PC-9 (cell line): ENCODE measurements around the gene CTIF. TPM values are rescaled to one million over a fixed set of nuclear protein-coding genes. Genes with fewer than 3 reads are reported as not detected.

ENCODE experiments used
- BruUV-seq: library from RNA; stranded (reverse); fragments of 400-500 nt; replicated peaks from 2 replicates; lab custom pipeline; 2021; lab: Mats Ljungman, UMichigan
- CTCF ChIA-PET: fragments of 300-600 bp; sonication (Branson Sonifier 250); formaldehyde crosslinking; loops from one replicate; lab custom pipeline; 2022; ENCODE audit warnings: antibody characterized with exemption; lab: Charles Lee
- POLR2A ChIA-PET: fragments of 300-600 bp; sonication (Branson Sonifier 250); formaldehyde crosslinking; loops from one replicate; lab custom pipeline; 2022; ENCODE audit warnings: antibody characterized with exemption; ENCODE audit not compliant: unreplicated experiment; lab: Charles Lee
- DNase-seq, 2 experiments: peaks; one replicate each; pipeline versions ENCODE4 v3.0.0 to v3.0.0-alpha.2; 2015 to 2022; ENCODE audit warnings: mixed read lengths in 1 of 2
- H2AFZ ChIP-seq: fragments of 200-600 bp; sonication (generic); 2 replicates; pipeline ENCODE4 v1.8.1; 2017; ENCODE audit warnings: antibody characterized with exemption
- H3F3A ChIP-seq: fragments of 200-600 bp; sonication (generic); 2 replicates; pipeline ENCODE4 v1.8.1; 2017; ENCODE audit warnings: antibody characterized with exemption, mild to moderate bottlenecking, low read depth; ENCODE audit not compliant: insufficient read depth
- H3K27ac ChIP-seq: fragments of 200-600 bp; sonication (generic); 2 replicates; pipeline ENCODE4 v1.6.1; 2016; ENCODE audit warnings: mixed run types
- H3K27me3 ChIP-seq: fragments of 200-600 bp; sonication (generic); 2 replicates; pipeline ENCODE4 v1.6.1; 2016; ENCODE audit warnings: low read depth, mixed run types; ENCODE audit not compliant: insufficient read depth
- H3K36me3 ChIP-seq: fragments of 200-600 bp; sonication (generic); 2 replicates; pipeline ENCODE4 v1.6.1; 2016; ENCODE audit warnings: low read depth, mixed run types
- H3K4me1 ChIP-seq: fragments of 200-600 bp; sonication (generic); replicated peaks from 2 replicates; pipeline ENCODE4 v1.6.1; 2016; ENCODE audit warnings: mixed run types; ENCODE audit not compliant: insufficient read depth
- H3K4me2 ChIP-seq: fragments of 200-600 bp; sonication (generic); 2 replicates; pipeline ENCODE4 v1.6.1; 2017; ENCODE audit warnings: mixed run types
- H3K4me3 ChIP-seq: fragments of 200-600 bp; sonication (generic); 2 replicates; pipeline ENCODE4 v1.6.1; 2016; ENCODE audit warnings: mixed run types
- H3K79me2 ChIP-seq: fragments of 200-600 bp; sonication (generic); 2 replicates; pipeline ENCODE4 v1.6.1; 2017; ENCODE audit warnings: low read depth, mixed run types
- H3K9me2 ChIP-seq: fragments of 200-600 bp; sonication (generic); 2 replicates; pipeline ENCODE4 v1.8.1; 2017; ENCODE audit warnings: mild to moderate bottlenecking; ENCODE audit not compliant: insufficient read depth
- H3K9me3 ChIP-seq: fragments of 200-600 bp; sonication (generic); 2 replicates; pipeline ENCODE4 v1.8.1; 2016; ENCODE audit warnings: low read depth; ENCODE audit not compliant: insufficient read depth
- H4K20me1 ChIP-seq: fragments of 200-600 bp; sonication (generic); 2 replicates; pipeline ENCODE4 v1.8.1; 2017; ENCODE audit not compliant: insufficient read depth
- CTCF ChIP-seq: fragments of 200-600 bp; sonication (generic); conservative IDR thresholded peaks from 2 replicates; pipeline ENCODE4 v1.6.1; 2017; ENCODE audit warnings: mixed run types, antibody characterized with exemption, mild to moderate bottlenecking, moderate library complexity
- EZH2 ChIP-seq: fragments of 200-600 bp; sonication (generic); IDR thresholded peaks from 2 replicates; pipeline ENCODE4 v1.8.0; 2017; ENCODE audit warnings: antibody characterized with exemption, low read depth
- intact Hi-C: fragments of 100-400 bp; cut with micrococcal nuclease; formaldehyde crosslinking; loops from one replicate; pipeline ENCODE4 v1.10.0; 2022; ENCODE audit not compliant: unreplicated experiment
- total RNA-seq: library from RNA; stranded (reverse); gene quantifications from 2 replicates; pipeline ENCODE4 v1.2.3, GENCODE V29; 2021

CTIF gene
- total RNA-seq, 1 experiment from 2014 or later: 26.2 TPM

- TF ChIP-seq EZH2 (no peak), CTCF (no peak)
- no TSS peak for BruUV-seq
- intact Hi-C loops: no loop called here
- Histone ChIP-seq H3K79me2 (no peaks in the 10 kb centered on the region), H2AFZ (no peak overlapping the region), H3K9me2 (0 out of 2 replicates have a peak, but pooled peaks cover 4% of the 10 kb centered on the region), H3K4me2 (no peak overlapping the region), H3K27me3 (no peaks in the 10 kb centered on the region), H3K4me3 (no peak overlapping the region), H4K20me1 (no peaks in the 10 kb centered on the region), H3F3A (0 out of 2 replicates have a peak, but pooled peaks cover 4% of the 10 kb centered on the region), H3K27ac (no peak overlapping the region), H3K4me1 (no peaks in the 10 kb centered on the region), H3K9me3 (no peaks in the 10 kb centered on the region), H3K36me3 (no peaks in the 10 kb centered on the region)
- DNase-seq: no peak
- ChIA-PET POLR2A (no interaction called here), CTCF (no interaction called here)
Observed at GRCh38 chr18:48813321-48813720, 274.5 kb downstream of the CTIF start.

DNA sequence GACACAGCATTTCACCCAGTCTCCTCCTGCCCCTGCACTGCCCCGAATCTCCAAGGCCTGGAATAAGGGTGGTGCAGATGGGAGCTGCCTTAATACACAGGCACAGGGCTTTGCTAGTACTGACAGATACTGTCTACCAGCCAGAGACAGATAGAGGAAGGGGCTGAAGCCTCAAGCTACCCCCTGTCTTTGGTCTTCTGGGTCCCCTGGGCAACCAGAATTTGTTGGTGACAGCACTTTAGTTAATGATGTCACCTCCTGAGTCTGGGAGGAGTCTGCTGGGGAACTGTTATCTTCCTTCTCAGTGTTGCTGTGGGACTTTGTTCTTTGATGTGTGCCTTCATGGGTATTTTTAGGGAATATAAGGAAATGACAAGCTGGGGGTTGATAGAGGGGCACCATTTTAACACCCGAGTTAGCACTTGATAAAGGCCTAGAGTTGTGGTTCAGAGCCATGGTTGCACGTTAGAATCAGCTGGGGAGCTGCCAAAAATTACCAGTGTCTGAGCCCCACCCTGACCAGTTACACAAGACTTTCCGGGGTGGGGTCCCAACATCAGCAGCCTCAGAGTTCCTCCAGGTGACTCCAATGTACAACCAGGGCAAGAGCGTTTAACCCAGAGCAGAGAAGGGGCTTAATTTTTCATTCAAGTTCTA is 275.1 kb downstream of the CTIF start:
- no peaks in the 10 kb centered on the region for H3K36me3 ChIP-seq
- 0 out of 2 replicates have a peak, but pooled peaks cover 4% of the 10 kb centered on the region for H3K9me2 ChIP-seq
- no peak overlapping the region for H2AFZ ChIP-seq
- no peak overlapping the region for H3K27ac ChIP-seq
- intact Hi-C loops: no loop called here
- H3K4me2 ChIP-seq: no peak overlapping the region
- no peak overlapping the region for H3K4me3 ChIP-seq
- no peak for DNase-seq
- H3F3A ChIP-seq: 0 out of 2 replicates have a peak, but pooled peaks cover 4% of the 10 kb centered on the region
- no peaks in the 10 kb centered on the region for H3K79me2 ChIP-seq
- no peaks in the 10 kb centered on the region for H3K27me3 ChIP-seq
- ChIA-PET POLR2A (no interaction called here), CTCF (interaction anchor here (0.6 kb wide), 1 partner anchor 10 kb away, joined by 4 read pairs; no protein-coding TSS in a partner anchor)
- no peaks in the 10 kb centered on the region for H3K4me1 ChIP-seq
- H3K9me3 ChIP-seq: no peaks in the 10 kb centered on the region
- TF ChIP-seq CTCF: no peak
- no peak for TF ChIP-seq EZH2
- H4K20me1 ChIP-seq: no peaks in the 10 kb centered on the region
- BruUV-seq: no TSS peak

DNA sequence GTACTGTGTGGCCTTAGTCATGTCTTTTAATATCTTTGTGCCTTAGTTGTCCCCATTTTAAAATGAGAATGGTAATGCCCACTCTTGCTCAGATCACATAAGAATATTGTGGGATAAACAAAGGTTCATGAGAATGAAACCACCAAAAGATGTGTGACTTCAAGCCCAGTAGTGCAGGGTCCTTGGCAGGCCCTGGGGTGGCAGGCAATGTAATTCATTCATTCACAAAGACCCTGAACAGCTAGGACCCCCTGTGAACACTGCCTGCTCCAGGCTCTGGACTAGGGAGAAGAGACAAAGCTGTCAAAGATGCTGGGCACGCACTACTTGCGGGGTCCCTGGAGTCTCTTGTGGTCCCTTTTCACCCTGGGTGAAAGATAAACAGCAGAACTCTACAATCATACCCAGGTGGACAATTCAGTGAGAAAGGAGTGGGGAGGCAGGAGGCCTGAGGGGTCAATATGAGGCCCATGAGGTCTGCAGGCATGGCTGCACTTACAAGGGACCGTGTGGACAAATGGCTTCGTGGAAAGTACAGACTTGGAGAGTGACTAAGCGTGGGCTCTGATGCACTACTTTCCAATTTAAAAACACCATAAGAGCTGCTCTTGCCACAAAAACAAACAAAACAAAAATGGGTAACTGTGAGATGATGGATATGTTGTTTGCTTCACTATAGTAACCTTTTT is 275.8 kb downstream of the CTIF start:
- Histone ChIP-seq H4K20me1 (no peaks in the 10 kb centered on the region), H3K9me3 (no peaks in the 10 kb centered on the region), H3K27ac (no peak overlapping the region), H3K36me3 (no peaks in the 10 kb centered on the region), H3K4me3 (no peak overlapping the region), H3K9me2 (0 out of 2 replicates have a peak, but pooled peaks cover 4% of the 10 kb centered on the region), H3F3A (0 out of 2 replicates have a peak, but pooled peaks cover 4% of the 10 kb centered on the region), H3K79me2 (no peaks in the 10 kb centered on the region), H3K4me1 (no peaks in the 10 kb centered on the region), H3K27me3 (no peaks in the 10 kb centered on the region), H3K4me2 (no peak overlapping the region), H2AFZ (no peak overlapping the region)
- intact Hi-C loops: no loop called here
- POLR2A ChIA-PET: no interaction called here
- TF ChIP-seq CTCF (no peak), EZH2 (no peak)
- DNase-seq: no peak
- BruUV-seq: no TSS peak
- CTCF ChIA-PET: interaction anchor here (0.6 kb wide), 1 partner anchor 9 kb away, joined by 4 read pairs; no protein-coding TSS in a partner anchor
